GM12891 (cell line): ENCODE data around the gene CRTC1.

Experiments
- POLR2A ChIP-seq: IDR thresholded peaks from 2 replicates; pipeline ENCODE4 v1.6.1; 2011; ENCODE audit warnings: low read depth, low read length, control low read depth
- POLR2AphosphoS5 ChIP-seq: IDR thresholded peaks from 2 replicates; pipeline ENCODE4 v1.6.1; 2011; ENCODE audit warnings: low read depth, low read length, control low read depth
- TAF1 ChIP-seq: IDR thresholded peaks from 2 replicates; pipeline ENCODE4 v1.6.1; 2011; ENCODE audit warnings: low read depth, low read length, control low read depth

GRCh38 chr19:18817574-18817973 lies 134.1 kb downstream of the CRTC1 start:
- TF ChIP-seq TAF1 (no peak), POLR2A (no peak), POLR2AphosphoS5 (no peak)
